Trophoblast cell (in vitro differentiated cells and primary cell): ENCODE measurements around the gene DUSP8.

Source experiments
- DNase-seq, 2 donors: peaks; one replicate each; pipeline ENCODE4 v3.0.0-alpha.2; 2016
- H2AFZ ChIP-seq: 2 replicates; pipeline ENCODE4 v1.6.1; 2013; ENCODE audit warnings: low read length, moderate library complexity, mild to moderate bottlenecking; ENCODE audit not compliant: insufficient read depth, poor library complexity
- H2AK5ac ChIP-seq: 2 replicates; pipeline ENCODE4 v1.6.1; 2013; ENCODE audit warnings: mild to moderate bottlenecking, low read length
- H2BK120ac ChIP-seq: 2 replicates; pipeline ENCODE4 v1.6.1; 2013; ENCODE audit warnings: low read length, mild to moderate bottlenecking, moderate library complexity; ENCODE audit not compliant: insufficient read depth, poor library complexity
- H2BK12ac ChIP-seq: 2 replicates; pipeline ENCODE4 v1.6.1; 2013; ENCODE audit warnings: mild to moderate bottlenecking, low read length, moderate library complexity
- H2BK5ac ChIP-seq: 2 replicates; pipeline ENCODE4 v1.6.1; 2013; ENCODE audit warnings: low read length, low read depth, moderate library complexity, mild to moderate bottlenecking; ENCODE audit not compliant: poor library complexity
- H3K14ac ChIP-seq: 2 replicates; pipeline ENCODE4 v1.6.1; 2013; ENCODE audit warnings: mild to moderate bottlenecking, low read length
- H3K18ac ChIP-seq: 2 replicates; pipeline ENCODE4 v1.6.1; 2013; ENCODE audit warnings: mild to moderate bottlenecking, low read length
- H3K23ac ChIP-seq: 2 replicates; pipeline ENCODE4 v1.6.1; 2013; ENCODE audit warnings: low read length
- H3K27ac ChIP-seq: 2 replicates; pipeline ENCODE4 v1.5.1; 2013; ENCODE audit warnings: low read depth, mild to moderate bottlenecking, inconsistent platforms, low read length, moderate library complexity
- H3K27me3 ChIP-seq: 2 replicates; pipeline ENCODE4 v1.6.1; 2013; ENCODE audit warnings: inconsistent platforms, mild to moderate bottlenecking, low read length, moderate library complexity; ENCODE audit not compliant: insufficient read depth
- H3K36me3 ChIP-seq, 2 experiments: 1 replicate in 1 of 2; 2 replicates in 1 of 2; pipeline ENCODE4 v1.6.1; 2013; ENCODE audit warnings: low read length in 2 of 2, mild to moderate bottlenecking in 2 of 2, moderate library complexity in 1 of 2; ENCODE audit not compliant: insufficient read depth in 2 of 2, control insufficient read depth in 1 of 2
- H3K4ac ChIP-seq: 2 replicates; pipeline ENCODE4 v1.6.1; 2013; ENCODE audit warnings: low read depth, mild to moderate bottlenecking, low read length, moderate library complexity
- H3K4me1 ChIP-seq, 2 experiments: 1 replicate in 1 of 2; 2 replicates in 1 of 2; pipeline ENCODE4 v1.6.1; 2013; ENCODE audit warnings: low read length in 2 of 2, mild to moderate bottlenecking in 2 of 2, moderate library complexity in 1 of 2; ENCODE audit not compliant: insufficient read depth in 2 of 2, control insufficient read depth in 1 of 2
- H3K4me2 ChIP-seq: 2 replicates; pipeline ENCODE4 v1.6.1; 2013; ENCODE audit warnings: inconsistent platforms, mild to moderate bottlenecking, low read length, moderate library complexity
- H3K4me3 ChIP-seq: 2 replicates; pipeline ENCODE4 v1.5.1; 2013; ENCODE audit warnings: mild to moderate bottlenecking, low read depth, low read length, inconsistent platforms
- H3K79me1 ChIP-seq: one replicate; pipeline ENCODE4 v1.6.1; 2013; ENCODE audit warnings: low read length
- H3K79me2 ChIP-seq: 2 replicates; pipeline ENCODE4 v1.6.1; 2013; ENCODE audit warnings: low read length, mild to moderate bottlenecking; ENCODE audit not compliant: control insufficient read depth, insufficient read depth, poor library complexity
- H3K9ac ChIP-seq: 2 replicates; pipeline ENCODE4 v1.6.1; 2013; ENCODE audit warnings: mild to moderate bottlenecking, low read length
- H3K9me3 ChIP-seq: 2 replicates; pipeline ENCODE4 v1.6.1; 2013; ENCODE audit warnings: low read depth, mild to moderate bottlenecking, control low read depth, inconsistent platforms, low read length; ENCODE audit not compliant: insufficient read depth
- H4K12ac ChIP-seq: 2 replicates; pipeline ENCODE4 v1.6.1; 2013; ENCODE audit warnings: low read depth, mild to moderate bottlenecking, low read length, moderate library complexity
- H4K8ac ChIP-seq: 2 replicates; pipeline ENCODE4 v1.6.1; 2013; ENCODE audit warnings: low read depth, mild to moderate bottlenecking, low read length, moderate library complexity
- H4K91ac ChIP-seq: one replicate; pipeline ENCODE4 v1.6.1; 2013; ENCODE audit warnings: low read depth, mild to moderate bottlenecking, low read length, moderate library complexity
- WGBS: extraction: QIAGEN DNeasy Blood & Tissue Kit; methylation state at CpG from one replicate; pipeline ENCODE4 v1.1.7; 2013; ENCODE audit warnings: missing lambda C conversion rate; ENCODE audit not compliant: insufficient read length, insufficient coverage; ENCODE audit errors: extremely low coverage; 5-methylcytosine and 5-hydroxymethylcytosine counted together

The DUSP8 gene

GRCh38 chr11:1568441-1568911 is 3.6 kb downstream of the DUSP8 start:
- H3K27me3 ChIP-seq, result peaks cover 10% of the 10 kb centered on the region
- no CpG with 5 or more reads among the region's 13 CpGs for WGBS
- H3K79me2 ChIP-seq, result peaks cover 9% of the 10 kb centered on the region

GRCh38 chr11:1567721-1568100 is 4.4 kb downstream of the DUSP8 start:
- Histone ChIP-seq H3K27me3 (peaks cover 3% of the 10 kb centered on the region), H3K4ac (no peak overlapping the region), H4K91ac (no peak overlapping the region), H3K4me1 (peaks cover 7 to 16% of the 10 kb centered on the region in 2 experiments), H2BK120ac (no peak overlapping the region), H3K18ac (no peak overlapping the region), H4K12ac (no peak overlapping the region), H2AK5ac (no peak overlapping the region), H4K8ac (no peak overlapping the region), H3K4me3 (no peak overlapping the region), H3K23ac (no peak overlapping the region), H3K79me1 (peaks cover 9% of the 10 kb centered on the region), H2BK12ac (no peak overlapping the region), H3K4me2 (no peak overlapping the region), H3K9me3 (peaks cover 1% of the 10 kb centered on the region), H2BK5ac (no peak overlapping the region), H3K14ac (no peak overlapping the region), H3K9ac (no peak overlapping the region), H2AFZ (no peak overlapping the region), H3K27ac (no peak overlapping the region), H3K36me3 (peaks cover 24 to 29% of the 10 kb centered on the region in 2 experiments), H3K79me2 (peaks cover 9% of the 10 kb centered on the region)
- no CpG with 5 or more reads among the region's 7 CpGs for WGBS
- no peak for DNase-seq

More at GRCh38 chr11:1568441-1568911, 3.6 kb downstream of the DUSP8 start:
- Histone ChIP-seq H4K8ac (no peak overlapping the region), H2AFZ (no peak overlapping the region), H3K4me2 (no peak overlapping the region), H3K18ac (no peak overlapping the region), H3K4me1 (peaks cover 7 to 20% of the 10 kb centered on the region in 2 experiments), H3K79me1 (peaks cover 11% of the 10 kb centered on the region), H3K4me3 (no peak overlapping the region), H4K91ac (no peak overlapping the region), H3K9me3 (peaks cover 1% of the 10 kb centered on the region), H3K36me3 (peaks cover 16 to 21% of the 10 kb centered on the region in 2 experiments), H2BK12ac (no peak overlapping the region), H2AK5ac (no peak overlapping the region), H2BK5ac (no peak overlapping the region), H3K4ac (no peak overlapping the region), H3K9ac (no peak overlapping the region), H3K14ac (no peak overlapping the region), H2BK120ac (no peak overlapping the region), H3K23ac (no peak overlapping the region), H3K27ac (no peak overlapping the region), H4K12ac (no peak overlapping the region)
- DNase-seq, result no peak

GRCh38 chr11:1567052-1567720 is 4.9 kb downstream of the DUSP8 start:
- Histone ChIP-seq H2AFZ (no peak overlapping the region), H3K18ac (no peak overlapping the region), H3K9ac (no peak overlapping the region), H3K4me3 (no peak overlapping the region), H3K23ac (no peak overlapping the region), H3K79me1 (peaks cover 5% of the 10 kb centered on the region), H3K4me1 (peaks cover 7 to 16% of the 10 kb centered on the region in 2 experiments), H3K14ac (no peak overlapping the region), H3K4me2 (no peak overlapping the region), H2BK12ac (no peak overlapping the region), H2BK120ac (no peak overlapping the region), H3K79me2 (peaks cover 5% of the 10 kb centered on the region), H3K9me3 (peaks cover 3% of the 10 kb centered on the region), H4K8ac (no peak overlapping the region), H4K12ac (no peak overlapping the region), H3K27me3 (no peaks in the 10 kb centered on the region), H2AK5ac (no peak overlapping the region), H2BK5ac (no peak overlapping the region), H3K27ac (no peak overlapping the region), H3K36me3 (peaks cover 24 to 34% of the 10 kb centered on the region in 2 experiments), H4K91ac (no peak overlapping the region), H3K4ac (no peak overlapping the region)
- no CpG with 5 or more reads among the region's 13 CpGs for WGBS
- DNase-seq, result no peak

GRCh38 chr11:1566381-1567051 is 5.6 kb downstream of the DUSP8 start:
- H3K27me3 ChIP-seq, result no peaks in the 10 kb centered on the region
- H4K12ac ChIP-seq, result no peak overlapping the region
- H3K18ac ChIP-seq, result no peak overlapping the region
- peaks cover 7 to 16% of the 10 kb centered on the region in 2 experiments for H3K4me1 ChIP-seq
- no peak overlapping the region for H4K91ac ChIP-seq
- H2AFZ ChIP-seq, result no peak overlapping the region
- H3K79me1 ChIP-seq, result peaks cover 5% of the 10 kb centered on the region
- no peak overlapping the region for H3K14ac ChIP-seq
- peaks cover 3% of the 10 kb centered on the region for H3K9me3 ChIP-seq
- no peak overlapping the region for H3K4ac ChIP-seq
- no peak overlapping the region for H4K8ac ChIP-seq
- peaks cover 30 to 41% of the 10 kb centered on the region in 2 experiments for H3K36me3 ChIP-seq
- no peak overlapping the region for H3K9ac ChIP-seq
- H2AK5ac ChIP-seq, result no peak overlapping the region
- no CpG with 5 or more reads among the region's 20 CpGs for WGBS
- no peak overlapping the region for H3K4me2 ChIP-seq
- H3K79me2 ChIP-seq, result peaks cover 5% of the 10 kb centered on the region
- H3K4me3 ChIP-seq, result no peak overlapping the region
- no peak overlapping the region for H2BK120ac ChIP-seq
- H2BK12ac ChIP-seq, result no peak overlapping the region
- no peak overlapping the region for H3K27ac ChIP-seq
- no peak overlapping the region for H3K23ac ChIP-seq
- H2BK5ac ChIP-seq, result no peak overlapping the region
- no peak for DNase-seq
